Measurements from ENCODE around the gene ACBD3. TPM values are rescaled to one million over a fixed set of nuclear protein-coding genes. Genes with fewer than 3 reads are reported as not detected.

Gene ACBD3
- total RNA-seq, 1 donor from 2014 or later: 41.2 TPM

GRCh38 chr1:226126824-226127569, 59.5 kb downstream of the ACBD3 start:
- Histone ChIP-seq H3K9ac (ENCODE audit: low read depth in 1 of 3, low read length in 3 of 3) (no peak overlapping the region), H3K27me3 (ENCODE audit: control insufficient read depth in 3 of 3, insufficient read depth in 3 of 3, low read length in 3 of 3) (peaks cover 0 to 2% (median 0%) of the 10 kb centered on the region in 3 donors), H3K36me3 (ENCODE audit: control insufficient read depth in 3 of 3, insufficient read depth in 3 of 3, low read length in 3 of 3) (no peaks in the 10 kb centered on the region), H3K27ac (ENCODE audit: low read depth, low read length) (peak overlapping the region; percentile 66), H3K4me3 (ENCODE audit: low read length in 3 of 3) (no peak overlapping the region), H3K9me3 (ENCODE audit: control insufficient read depth in 3 of 3, low read length in 3 of 3) (no peaks in the 10 kb centered on the region), H3K4me1 (ENCODE audit: control insufficient read depth in 3 of 3, insufficient read depth in 3 of 3, low read length in 3 of 3) (peaks cover 0 to 6% (median 5%) of the 10 kb centered on the region in 3 donors)

GRCh38 chr1:226125831-226126230, 60.7 kb downstream of the ACBD3 start:
- Histone ChIP-seq H3K4me3 (ENCODE audit: low read length in 3 of 3) (no peak overlapping the region), H3K27me3 (ENCODE audit: control insufficient read depth in 3 of 3, insufficient read depth in 3 of 3, low read length in 3 of 3) (peaks cover 0 to 2% (median 0%) of the 10 kb centered on the region in 3 donors), H3K27ac (ENCODE audit: low read depth, low read length) (no peak overlapping the region), H3K9ac (ENCODE audit: low read depth in 1 of 3, low read length in 3 of 3) (no peak overlapping the region), H3K9me3 (ENCODE audit: control insufficient read depth in 3 of 3, low read length in 3 of 3) (no peaks in the 10 kb centered on the region), H3K4me1 (ENCODE audit: control insufficient read depth in 3 of 3, insufficient read depth in 3 of 3, low read length in 3 of 3) (peaks cover 4 to 9% (median 9%) of the 10 kb centered on the region in 3 donors), H3K36me3 (ENCODE audit: control insufficient read depth in 3 of 3, insufficient read depth in 3 of 3, low read length in 3 of 3) (no peaks in the 10 kb centered on the region)

- no peak overlapping the region for H3K27ac ChIP-seq (ENCODE audit: low read depth, low read length)
- H3K9me3 ChIP-seq (ENCODE audit: control insufficient read depth in 3 of 3, low read length in 3 of 3): no peaks in the 10 kb centered on the region
- H3K27me3 ChIP-seq (ENCODE audit: control insufficient read depth in 3 of 3, insufficient read depth in 3 of 3, low read length in 3 of 3): peaks cover 0 to 2% (median 0%) of the 10 kb centered on the region in 3 donors
- H3K4me1 ChIP-seq (ENCODE audit: control insufficient read depth in 3 of 3, insufficient read depth in 3 of 3, low read length in 3 of 3): peaks cover 4 to 9% (median 9%) of the 10 kb centered on the region in 3 donors
- no peak overlapping the region for H3K9ac ChIP-seq (ENCODE audit: low read depth in 1 of 3, low read length in 3 of 3)
- no peaks in the 10 kb centered on the region for H3K36me3 ChIP-seq (ENCODE audit: control insufficient read depth in 3 of 3, insufficient read depth in 3 of 3, low read length in 3 of 3)
- H3K4me3 ChIP-seq (ENCODE audit: low read length in 3 of 3): no peak overlapping the region
These were observed 61.4 kb downstream of the ACBD3 start for GRCh38 chr1:226125097-226125630.

GRCh38 chr1:226123591-226124471, 62.7 kb downstream of the ACBD3 start:
- H3K4me1 ChIP-seq (ENCODE audit: control insufficient read depth in 3 of 3, insufficient read depth in 3 of 3, low read length in 3 of 3): peaks cover 4 to 9% (median 9%) of the 10 kb centered on the region in 3 donors
- no peaks in the 10 kb centered on the region for H3K36me3 ChIP-seq (ENCODE audit: control insufficient read depth in 3 of 3, insufficient read depth in 3 of 3, low read length in 3 of 3)
- no peak overlapping the region for H3K27ac ChIP-seq (ENCODE audit: low read depth, low read length)
- no peak overlapping the region for H3K4me3 ChIP-seq (ENCODE audit: low read length in 3 of 3)
- H3K27me3 ChIP-seq (ENCODE audit: control insufficient read depth in 3 of 3, insufficient read depth in 3 of 3, low read length in 3 of 3): peaks cover 0 to 2% (median 0%) of the 10 kb centered on the region in 3 donors
- H3K9ac ChIP-seq (ENCODE audit: low read depth in 1 of 3, low read length in 3 of 3): no peak overlapping the region
- no peaks in the 10 kb centered on the region for H3K9me3 ChIP-seq (ENCODE audit: control insufficient read depth in 3 of 3, low read length in 3 of 3)

- Histone ChIP-seq H3K36me3 (ENCODE audit: control insufficient read depth in 3 of 3, insufficient read depth in 3 of 3, low read length in 3 of 3) (no peaks in the 10 kb centered on the region), H3K4me3 (ENCODE audit: low read length in 3 of 3) (no peak overlapping the region), H3K9ac (ENCODE audit: low read depth in 1 of 3, low read length in 3 of 3) (no peak overlapping the region), H3K27me3 (ENCODE audit: control insufficient read depth in 3 of 3, insufficient read depth in 3 of 3, low read length in 3 of 3) (peaks cover 0 to 2% (median 0%) of the 10 kb centered on the region in 3 donors), H3K9me3 (ENCODE audit: control insufficient read depth in 3 of 3, low read length in 3 of 3) (no peaks in the 10 kb centered on the region), H3K27ac (ENCODE audit: low read depth, low read length) (no peak overlapping the region), H3K4me1 (ENCODE audit: control insufficient read depth in 3 of 3, insufficient read depth in 3 of 3, low read length in 3 of 3) (peaks cover 4 to 9% (median 9%) of the 10 kb centered on the region in 3 donors)
These were observed 63.4 kb downstream of the ACBD3 start for GRCh38 chr1:226123212-226123560.

GRCh38 chr1:226121587-226122400, 64.7 kb downstream of the ACBD3 start:
- Histone ChIP-seq H3K27ac (ENCODE audit: low read depth, low read length) (peak overlapping the region; percentile 44), H3K36me3 (ENCODE audit: control insufficient read depth in 3 of 3, insufficient read depth in 3 of 3, low read length in 3 of 3) (no peaks in the 10 kb centered on the region), H3K9ac (ENCODE audit: low read depth in 1 of 3, low read length in 3 of 3) (peak overlapping the region; percentile 51 to 76 (median 59)), H3K4me1 (ENCODE audit: control insufficient read depth in 3 of 3, insufficient read depth in 3 of 3, low read length in 3 of 3) (peaks cover 4 to 9% (median 9%) of the 10 kb centered on the region in 3 donors), H3K9me3 (ENCODE audit: control insufficient read depth in 3 of 3, low read length in 3 of 3) (no peaks in the 10 kb centered on the region), H3K4me3 (ENCODE audit: low read length in 3 of 3) (peak overlapping the region; percentile 69 to 74 (median 71)), H3K27me3 (ENCODE audit: control insufficient read depth in 3 of 3, insufficient read depth in 3 of 3, low read length in 3 of 3) (peaks cover 0 to 2% (median 0%) of the 10 kb centered on the region in 3 donors)

GRCh38 chr1:226121049-226121586, 65.4 kb downstream of the ACBD3 start:
- Histone ChIP-seq H3K9me3 (ENCODE audit: control insufficient read depth in 3 of 3, low read length in 3 of 3) (no peaks in the 10 kb centered on the region), H3K9ac (ENCODE audit: low read depth in 1 of 3, low read length in 3 of 3) (peak overlapping the region in 2 of 3 donors; percentile 11 to 50), H3K27ac (ENCODE audit: low read depth, low read length) (no peak overlapping the region), H3K36me3 (ENCODE audit: control insufficient read depth in 3 of 3, insufficient read depth in 3 of 3, low read length in 3 of 3) (no peaks in the 10 kb centered on the region), H3K27me3 (ENCODE audit: control insufficient read depth in 3 of 3, insufficient read depth in 3 of 3, low read length in 3 of 3) (peaks cover 0 to 2% (median under 1%) of the 10 kb centered on the region in 3 donors), H3K4me1 (ENCODE audit: control insufficient read depth in 3 of 3, insufficient read depth in 3 of 3, low read length in 3 of 3) (peaks cover 4 to 9% (median 9%) of the 10 kb centered on the region in 3 donors), H3K4me3 (ENCODE audit: low read length in 3 of 3) (peak overlapping the region; percentile 23 to 74 (median 71))

- peaks cover 4 to 9% (median 9%) of the 10 kb centered on the region in 3 donors for H3K4me1 ChIP-seq (ENCODE audit: control insufficient read depth in 3 of 3, insufficient read depth in 3 of 3, low read length in 3 of 3)
- no peaks in the 10 kb centered on the region for H3K36me3 ChIP-seq (ENCODE audit: control insufficient read depth in 3 of 3, insufficient read depth in 3 of 3, low read length in 3 of 3)
- no peak overlapping the region for H3K9ac ChIP-seq (ENCODE audit: low read depth in 1 of 3, low read length in 3 of 3)
- no peak overlapping the region for H3K27ac ChIP-seq (ENCODE audit: low read depth, low read length)
- H3K4me3 ChIP-seq (ENCODE audit: low read length in 3 of 3): no peak overlapping the region
- peaks cover 0 to 2% (median 2%) of the 10 kb centered on the region in 3 donors for H3K27me3 ChIP-seq (ENCODE audit: control insufficient read depth in 3 of 3, insufficient read depth in 3 of 3, low read length in 3 of 3)
- H3K9me3 ChIP-seq (ENCODE audit: control insufficient read depth in 3 of 3, low read length in 3 of 3): no peaks in the 10 kb centered on the region
These were observed 66.1 kb downstream of the ACBD3 start for GRCh38 chr1:226120398-226120797.

GRCh38 chr1:226119169-226119568, 67.4 kb downstream of the ACBD3 start:
- H3K4me3 ChIP-seq (ENCODE audit: low read length in 3 of 3): no peak overlapping the region

More at GRCh38 chr1:226119169-226119568, 67.4 kb downstream of the ACBD3 start:
- no peak overlapping the region for H3K9ac ChIP-seq (ENCODE audit: low read depth in 1 of 3, low read length in 3 of 3)
- H3K36me3 ChIP-seq (ENCODE audit: control insufficient read depth in 3 of 3, insufficient read depth in 3 of 3, low read length in 3 of 3): no peaks in the 10 kb centered on the region
- H3K27ac ChIP-seq (ENCODE audit: low read depth, low read length): no peak overlapping the region
- H3K4me1 ChIP-seq (ENCODE audit: control insufficient read depth in 3 of 3, insufficient read depth in 3 of 3, low read length in 3 of 3): peaks cover 4 to 9% (median 9%) of the 10 kb centered on the region in 3 donors
- H3K9me3 ChIP-seq (ENCODE audit: control insufficient read depth in 3 of 3, low read length in 3 of 3): no peaks in the 10 kb centered on the region
- peaks cover 0 to 2% (median 2%) of the 10 kb centered on the region in 3 donors for H3K27me3 ChIP-seq (ENCODE audit: control insufficient read depth in 3 of 3, insufficient read depth in 3 of 3, low read length in 3 of 3)

Data from skeletal muscle tissue (tissue), 4 donors.